GM10248 (cell line): Measurements from ENCODE around the gene ZFAND3.

Experiments
- CTCF ChIA-PET: fragments of 300-600 bp; sonication (Branson Sonifier 250); formaldehyde crosslinking; extraction: SDS; loops from one replicate; lab custom pipeline; 2021; ENCODE audit warnings: antibody characterized with exemption; lab: Yijun Ruan, JAX
- POLR2A ChIA-PET: fragments of 350-650 bp; sonication (Branson Sonifier 250); formaldehyde crosslinking; extraction: SDS; loops from one replicate; lab custom pipeline; 2020; ENCODE audit warnings: antibody characterized with exemption; lab: Yijun Ruan, JAX
- DNase-seq: peaks from one replicate; pipeline ENCODE4 v3.0.0; 2012; ENCODE audit errors: extremely low spot score
- CTCF ChIP-seq: IDR thresholded peaks from 2 replicates; pipeline ENCODE4 v1.5.1; 2012; ENCODE audit warnings: mild to moderate bottlenecking, low read depth; ENCODE audit errors: extremely low read depth, missing control alignments, control extremely low read depth

Gene ZFAND3

GRCh38 chr6:37822851-37823682, 3.5 kb downstream of the ZFAND3 start:
- DNase-seq: no peak
- ChIA-PET CTCF (interaction anchor here (1.1 kb wide), 1 partner anchor 35 kb away, joined by 3 read pairs; no protein-coding TSS in a partner anchor), POLR2A (no interaction called here)
- no peak for TF ChIP-seq CTCF

GRCh38 chr6:37824170-37824569, 4.6 kb downstream of the ZFAND3 start:
- no peak for TF ChIP-seq CTCF
- DNase-seq: no peak
- ChIA-PET CTCF (no interaction called here), POLR2A (no interaction called here)

- CTCF ChIA-PET: interaction anchor here (1.0 to 1.9 kb wide), 4 partner anchors 20 to 677 kb away, joined by 3 to 10 read pairs (median 4); no protein-coding TSS in a partner anchor
Measured at GRCh38 chr6:37826188-37826587, 6.7 kb downstream of the ZFAND3 start.

GRCh38 chr6:37826993-37827392, 7.5 kb downstream of the ZFAND3 start:
- POLR2A ChIA-PET: no interaction called here
- DNase-seq: no peak

More at GRCh38 chr6:37826188-37826587, 6.7 kb downstream of the ZFAND3 start:
- DNase-seq: no peak
- no peak for TF ChIP-seq CTCF
- POLR2A ChIA-PET: no interaction called here

GRCh38 chr6:37827603-37828265, 8.2 kb downstream of the ZFAND3 start:
- no peak for TF ChIP-seq CTCF
- POLR2A ChIA-PET: interaction anchor here (0.9 to 1.0 kb wide), 2 partner anchors 8 to 9 kb away, joined by 3 to 4 read pairs; partner anchors contain the start of gene ZFAND3
- DNase-seq: no peak
- CTCF ChIA-PET: interaction anchor here (1.1 to 1.9 kb wide), 4 partner anchors 15 to 37 kb away, joined by 3 to 10 read pairs (median 4); no protein-coding TSS in a partner anchor

More at GRCh38 chr6:37826993-37827392, 7.5 kb downstream of the ZFAND3 start:
- CTCF ChIA-PET: interaction anchor here (0.7 to 1.9 kb wide), 7 partner anchors 11 to 676 kb away, joined by 3 to 10 read pairs (median 3); no protein-coding TSS in a partner anchor
- TF ChIP-seq CTCF: no peak

GRCh38 chr6:37830225-37830624, 10.7 kb downstream of the ZFAND3 start:
- DNase-seq: no peak
- POLR2A ChIA-PET: no interaction called here
- CTCF ChIA-PET: interaction anchor here (1.8 kb wide), 1 partner anchor 29 kb away, joined by 6 read pairs; no protein-coding TSS in a partner anchor
- no peak for TF ChIP-seq CTCF
